ENCODE data around the gene SUPT20HL2. TPM values are rescaled to one million over a fixed set of nuclear protein-coding genes. Genes with fewer than 3 reads are reported as not detected.
"Not testable (repeated sequence)": the region's sequence is repeated elsewhere in the genome, so short reads cannot be mapped to it uniquely, and the experiment has no call there.

SUPT20HL2 gene
- total RNA-seq, result under 1 TPM in 1 of 4 donors, not detected in 3; 0.19 TPM

DNA sequence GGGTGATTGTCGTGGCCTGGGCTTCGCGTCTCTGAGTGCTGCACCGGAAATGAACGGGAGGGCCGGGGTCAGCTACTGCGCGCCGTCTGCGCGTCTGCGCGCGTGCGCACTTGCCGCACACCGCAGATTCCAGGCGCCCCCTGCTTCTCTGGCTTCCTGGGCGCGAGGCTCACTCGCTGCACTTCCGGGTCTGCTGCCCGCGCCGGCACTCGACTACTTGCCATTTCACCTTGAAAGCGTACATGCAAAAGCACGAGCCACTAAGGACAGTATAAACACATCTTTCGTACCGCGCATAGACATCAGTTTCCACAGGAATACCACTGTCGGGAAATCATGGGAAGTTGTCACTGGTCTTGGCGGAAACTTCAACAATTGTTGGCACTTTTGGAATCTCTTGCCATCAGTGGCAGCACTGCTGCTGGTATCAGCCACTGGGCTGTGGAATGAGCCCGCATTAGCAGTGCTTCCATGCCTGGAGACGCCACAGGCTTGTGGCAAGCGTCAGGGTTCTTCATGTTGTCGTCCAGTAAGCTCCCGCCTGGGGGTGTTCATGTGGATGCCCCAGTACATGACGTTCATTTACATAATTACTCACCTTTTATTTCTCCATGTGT is at the start of gene SUPT20HL2:
Gene SUPT20HL2, minus strand, starts transcription at position 51 of the 617 bp plus-strand sequence. CDS start 754 bp downstream, outside the sequence.
- no peak for ATAC-seq (ENCODE audit: low FRiP score)
- no peak for TF ChIP-seq CTCF (IDR thresholded peaks at IDR 0.05)

GRCh38 chrX:24362089-24362745 is 48.3 kb upstream of the SUPT20HL2 start:
- DNase-seq (ENCODE audit: low spot score); ATAC-seq (ENCODE audit: low FRiP score): not testable (repeated sequence)

More for the DNA sequence above, at the start of gene SUPT20HL2:
- DNase-seq (ENCODE audit: low spot score), result no peak

DNA sequence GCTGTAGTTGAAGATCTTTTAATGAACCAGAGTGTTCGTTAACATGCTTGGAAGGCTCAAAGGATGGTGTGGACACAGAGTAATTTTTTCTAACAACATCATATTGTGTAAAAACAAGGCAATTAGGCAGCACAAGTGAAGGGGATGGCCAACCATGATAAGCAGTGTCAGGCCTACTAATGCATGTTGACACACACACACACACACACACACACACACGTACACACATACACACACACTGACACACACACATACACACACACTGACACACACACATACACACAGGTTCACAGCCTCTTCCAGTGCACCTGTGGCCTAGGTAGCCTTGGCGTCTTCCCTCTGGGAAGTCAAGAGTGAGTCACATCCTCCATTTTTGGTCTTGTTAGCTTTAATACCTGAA is 46.4 kb upstream of the SUPT20HL2 start, which contains the start of gene SUPT20HL1:
Gene SUPT20HL1, plus strand, starts transcription at position 368 of the 400 bp plus-strand sequence. CDS start 2,122 bp downstream, outside the sequence.
- ATAC-seq (ENCODE audit: low FRiP score) (no peak), DNase-seq (ENCODE audit: low spot score) (no peak)
- no peak for TF ChIP-seq CTCF (IDR thresholded peaks at IDR 0.05)

DNA sequence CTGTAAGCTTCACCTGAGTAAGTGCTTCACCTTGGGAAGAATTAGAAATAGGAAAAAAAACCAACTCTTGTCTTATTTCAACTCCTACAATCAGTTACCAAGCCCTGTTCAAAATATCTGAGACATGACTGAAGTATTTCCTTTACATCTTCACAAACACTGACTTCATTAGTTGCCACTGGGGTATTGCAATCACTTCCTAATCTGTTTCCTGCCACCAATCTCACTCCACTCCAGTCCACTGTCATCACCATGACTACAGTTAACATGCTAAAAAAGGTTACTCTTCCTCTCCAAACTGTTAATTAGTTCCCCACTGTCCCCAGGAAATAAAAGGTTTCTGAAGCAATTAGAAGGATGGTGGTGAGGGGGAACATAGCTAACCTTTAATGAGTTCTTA is 43.2 kb upstream of the SUPT20HL2 start:
- DNase-seq (ENCODE audit: low spot score), result no peak
- no peak for ATAC-seq (ENCODE audit: low FRiP score)
- TF ChIP-seq CTCF (IDR thresholded peaks at IDR 0.05), result no peak

- TF ChIP-seq CTCF (IDR thresholded peaks at IDR 0.05), result no peak
- ATAC-seq (ENCODE audit: low FRiP score) (no peak), DNase-seq (ENCODE audit: low spot score) (no peak)
These were observed 41.2 kb upstream of the SUPT20HL2 start for GRCh38 chrX:24355095-24355494.

- no peak for ATAC-seq (ENCODE audit: low FRiP score)
- no peak for TF ChIP-seq CTCF (IDR thresholded peaks at IDR 0.05)
These were observed 36.3 kb upstream of the SUPT20HL2 start for GRCh38 chrX:24350217-24350616.

GRCh38 chrX:24347881-24348280 is 34.0 kb upstream of the SUPT20HL2 start:
- ATAC-seq (ENCODE audit: low FRiP score), result no peak
- no peak for TF ChIP-seq CTCF (IDR thresholded peaks at IDR 0.05)
- DNase-seq (ENCODE audit: low spot score), result no peak

More at GRCh38 chrX:24350217-24350616, 36.3 kb upstream of the SUPT20HL2 start:
- DNase-seq (ENCODE audit: low spot score), result no peak
